Body of pancreas (tissue), 4 donors: ENCODE results near the gene KLC3. TPM values are rescaled to one million over a fixed set of nuclear protein-coding genes. Genes with fewer than 3 reads are reported as not detected.

Source experiments
- ATAC-seq: fragments of 150-250 bp; one replicate; pipeline ENCODE4 v1.9.1; 2016
- DNase-seq, 4 donors: peaks; one replicate each; pipeline ENCODE4 v3.0.0-alpha.2; 2019
- H3K27ac ChIP-seq, 4 donors: fragments of 200-600 bp; sonication (generic); 1 replicate in 3 of 4; 2 replicates in 1 of 4; pipeline versions ENCODE4 v1.5.1 to v1.6.1; 2016 to 2019; ENCODE audit warnings: mild to moderate bottlenecking in 1 of 4, mixed read lengths in 1 of 4, moderate library complexity in 1 of 4
- H3K27me3 ChIP-seq, 2 donors: fragments of 200-600 bp; sonication (generic); one replicate each; pipeline ENCODE4 v1.6.0; 2016; ENCODE audit warnings: mild to moderate bottlenecking in 1 of 2
- H3K36me3 ChIP-seq, 2 donors: fragments of 200-600 bp; sonication (generic); replicated peaks in 1 of 2; 2 replicates each; pipeline ENCODE4 v1.5.1; 2016; ENCODE audit warnings: low read depth in 2 of 2; ENCODE audit not compliant: insufficient read depth in 1 of 2
- H3K4me1 ChIP-seq: fragments of 200-600 bp; sonication (generic); one replicate; pipeline ENCODE4 v1.6.0; 2016
- H3K4me3 ChIP-seq, 2 donors: fragments of 200-600 bp; sonication (generic); 1 replicate in 1 of 2; 2 replicates in 1 of 2; pipeline ENCODE4 v1.5.1; 2016 to 2019
- H3K9me3 ChIP-seq, 3 donors: fragments of 200-600 bp; sonication (generic); 1 replicate in 2 of 3; 2 replicates in 1 of 3; pipeline ENCODE4 v1.5.1; 2016
- POLR2A ChIP-seq, 3 donors: fragments of 450-650 bp; IDR thresholded peaks; one replicate each; pipeline ENCODE4 v1.6.1; 2016; ENCODE audit warnings: antibody characterized with exemption in 3 of 3, mild to moderate bottlenecking in 2 of 3
- WGBS, 2 donors: methylation state at CpG; one replicate each; pipeline ENCODE4 v1.1.5; 2017; 5-methylcytosine and 5-hydroxymethylcytosine counted together
- intact Hi-C: fragments of 100-400 bp; cut with DNase I; formaldehyde crosslinking; loops from one replicate; pipeline ENCODE4 v1.15.1; 2023
- total RNA-seq, 2 donors: library from RNA; depleted of rRNA; stranded (reverse); fragments of >200 nt; gene quantifications; one replicate each; pipeline ENCODE4 v1.1.0, GENCODE V29; 2016
- TF ChIP-seq, protein P1 (sequence below), 7 experiments: fragments of 450-650 bp in 4 of 7; fragments of 200-600 bp in 3 of 7; sonication (generic) in 3 of 7; IDR thresholded peaks; one replicate each; pipeline ENCODE4 v1.5.1; 2016 to 2019; ENCODE audit warnings: antibody characterized with exemption in 7 of 7

KLC3 gene
- total RNA-seq, 2 donors from 2014 or later = 1.3 to 11.7 TPM

DNA sequence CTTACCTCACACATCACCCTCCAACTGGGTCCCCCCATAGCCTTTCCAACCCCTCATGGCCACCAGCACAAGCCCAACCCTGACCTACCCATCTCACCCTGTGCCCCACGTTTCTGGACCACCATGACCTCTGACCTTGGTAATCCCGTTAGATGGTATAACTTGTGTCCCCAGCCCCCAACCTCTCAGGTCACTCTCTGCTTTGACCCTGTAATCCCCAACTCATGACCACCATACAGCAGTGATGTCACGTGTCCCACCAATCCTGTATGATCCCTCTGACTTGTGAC lies 8.5 kb downstream of the KLC3 start:
- no peak for ATAC-seq
- H3K9me3 ChIP-seq = no peaks in the 10 kb centered on the region
- no peaks in the 10 kb centered on the region for H3K27me3 ChIP-seq
- intact Hi-C loops = no loop called here
- no peak for DNase-seq
- TF ChIP-seq POLR2A (IDR thresholded peaks at IDR 0.05) = no peak
- TF ChIP-seq, protein P1, sequence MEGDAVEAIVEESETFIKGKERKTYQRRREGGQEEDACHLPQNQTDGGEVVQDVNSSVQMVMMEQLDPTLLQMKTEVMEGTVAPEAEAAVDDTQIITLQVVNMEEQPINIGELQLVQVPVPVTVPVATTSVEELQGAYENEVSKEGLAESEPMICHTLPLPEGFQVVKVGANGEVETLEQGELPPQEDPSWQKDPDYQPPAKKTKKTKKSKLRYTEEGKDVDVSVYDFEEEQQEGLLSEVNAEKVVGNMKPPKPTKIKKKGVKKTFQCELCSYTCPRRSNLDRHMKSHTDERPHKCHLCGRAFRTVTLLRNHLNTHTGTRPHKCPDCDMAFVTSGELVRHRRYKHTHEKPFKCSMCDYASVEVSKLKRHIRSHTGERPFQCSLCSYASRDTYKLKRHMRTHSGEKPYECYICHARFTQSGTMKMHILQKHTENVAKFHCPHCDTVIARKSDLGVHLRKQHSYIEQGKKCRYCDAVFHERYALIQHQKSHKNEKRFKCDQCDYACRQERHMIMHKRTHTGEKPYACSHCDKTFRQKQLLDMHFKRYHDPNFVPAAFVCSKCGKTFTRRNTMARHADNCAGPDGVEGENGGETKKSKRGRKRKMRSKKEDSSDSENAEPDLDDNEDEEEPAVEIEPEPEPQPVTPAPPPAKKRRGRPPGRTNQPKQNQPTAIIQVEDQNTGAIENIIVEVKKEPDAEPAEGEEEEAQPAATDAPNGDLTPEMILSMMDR (IDR thresholded peaks at IDR 0.05) = no peak
- no peak overlapping the region for H3K27ac ChIP-seq
- 53 to 57% methylated on average over 3 of the region's 3 CpGs for WGBS, 2 donors
- no peaks in the 10 kb centered on the region for H3K36me3 ChIP-seq
- no peak overlapping the region for H3K4me3 ChIP-seq
- H3K4me1 ChIP-seq = no peaks in the 10 kb centered on the region

DNA sequence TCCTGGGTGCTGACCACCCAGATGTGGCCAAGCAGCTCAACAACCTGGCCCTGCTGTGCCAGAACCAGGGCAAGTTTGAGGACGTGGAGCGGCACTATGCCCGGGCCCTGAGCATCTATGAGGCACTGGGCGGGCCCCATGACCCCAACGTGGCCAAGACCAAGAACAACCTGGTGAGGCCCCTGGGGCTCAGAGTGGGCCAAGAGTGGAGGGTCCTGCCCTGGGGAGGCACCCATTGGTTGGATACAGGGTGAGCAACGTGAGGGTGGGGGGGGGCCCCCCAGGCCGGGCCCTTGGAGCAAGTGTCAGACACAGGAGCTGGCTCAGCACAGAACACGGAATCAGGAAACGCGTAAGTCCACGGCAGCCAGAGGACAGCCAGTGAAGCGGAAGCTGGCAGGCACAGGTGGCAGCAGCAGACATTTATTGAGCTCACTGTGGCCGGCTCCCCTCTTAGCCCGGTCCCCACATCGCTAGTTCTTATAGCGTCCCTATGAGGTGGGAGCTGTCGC lies 8.9 kb downstream of the KLC3 start:
- WGBS, 2 donors = 87 to 95% methylated on average over 10 to 17 of the region's 17 CpGs
- DNase-seq (no peak), ATAC-seq (no peak)
- TF ChIP-seq POLR2A (IDR thresholded peaks at IDR 0.05) = no peak
- TF ChIP-seq, protein P1 (IDR thresholded peaks at IDR 0.05) = no peak
- intact Hi-C loops = no loop called here
- Histone ChIP-seq H3K4me1 (no peaks in the 10 kb centered on the region), H3K9me3 (no peaks in the 10 kb centered on the region), H3K27me3 (no peaks in the 10 kb centered on the region), H3K27ac (no peak overlapping the region), H3K36me3 (no peaks in the 10 kb centered on the region), H3K4me3 (no peak overlapping the region)

DNA sequence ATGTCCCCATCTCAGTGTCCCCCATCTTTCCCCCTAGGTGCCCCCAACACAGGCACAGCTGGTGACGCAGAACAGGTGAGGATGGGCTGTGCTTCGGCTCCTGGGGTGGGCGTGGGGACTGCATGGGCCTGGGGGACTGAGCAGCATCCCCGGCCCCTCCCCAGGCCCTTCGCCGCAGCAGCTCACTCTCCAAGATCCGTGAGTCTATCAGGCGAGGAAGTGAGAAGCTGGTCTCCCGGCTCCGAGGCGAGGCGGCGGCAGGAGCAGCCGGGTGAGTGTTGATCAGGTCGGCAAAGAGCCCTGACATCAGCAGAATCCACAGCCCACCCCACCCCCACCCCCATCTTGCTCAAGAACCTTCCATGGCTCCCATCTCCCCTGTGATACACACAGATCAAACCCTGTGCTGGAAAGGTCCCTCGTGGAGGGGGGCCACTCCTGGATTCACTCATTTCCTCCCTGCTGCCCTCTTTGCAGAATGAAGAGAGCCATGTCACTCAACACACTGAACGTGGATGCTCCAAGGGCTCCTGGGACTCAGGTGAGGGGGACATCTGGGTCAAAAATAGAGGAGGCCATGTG lies 10.0 kb downstream of the KLC3 start:
- Histone ChIP-seq H3K4me3 (no peak overlapping the region), H3K9me3 (no peaks in the 10 kb centered on the region), H3K27ac (no peak overlapping the region), H3K36me3 (peaks cover 0 to 2% of the 10 kb centered on the region in 2 donors), H3K4me1 (no peaks in the 10 kb centered on the region), H3K27me3 (no peaks in the 10 kb centered on the region)
- ATAC-seq = no peak
- no peak for TF ChIP-seq POLR2A (IDR thresholded peaks at IDR 0.05)
- TF ChIP-seq, protein P1 (IDR thresholded peaks at IDR 0.05) = no peak
- WGBS, 2 donors = 77 to 94% methylated on average over 2 to 17 of the region's 17 CpGs
- DNase-seq = no peak
- intact Hi-C loops = no loop called here

DNA sequence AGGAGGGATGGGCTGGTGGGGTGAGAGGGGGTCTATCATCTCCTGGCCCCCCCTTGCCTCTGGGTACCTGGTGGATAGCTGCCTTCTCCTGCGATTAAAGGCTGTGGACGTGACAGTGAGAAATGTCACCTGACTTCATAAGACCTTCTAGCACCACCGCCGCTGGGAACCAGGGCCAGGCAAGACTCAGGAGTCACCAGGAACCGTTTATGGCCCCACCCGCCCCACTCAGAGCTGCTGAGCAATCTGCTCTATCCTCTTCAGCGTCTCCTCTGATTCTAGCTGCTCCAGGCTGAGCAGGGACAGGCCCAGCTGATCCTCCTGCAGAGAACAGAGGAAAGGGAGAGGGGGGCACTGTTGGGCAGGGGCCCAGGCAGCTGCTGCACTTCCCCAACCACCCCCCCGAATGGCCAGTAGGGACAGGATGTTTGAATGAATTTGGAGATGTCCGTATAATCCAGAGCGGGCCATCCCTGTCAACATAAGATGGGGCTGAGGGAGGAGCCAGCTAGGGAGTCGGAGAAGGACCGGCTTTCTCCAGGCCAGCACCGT lies 10.9 kb downstream of the KLC3 start:
- ATAC-seq (no peak), DNase-seq (no peak)

More for the DNA sequence above, 10.9 kb downstream of the KLC3 start:
- no peak overlapping the region for H3K27ac ChIP-seq
- WGBS, 2 donors = 44 to 74% methylated on average over 3 to 13 of the region's 13 CpGs
- no peaks in the 10 kb centered on the region for H3K27me3 ChIP-seq
- no peak overlapping the region for H3K4me3 ChIP-seq
- H3K4me1 ChIP-seq = no peaks in the 10 kb centered on the region
- H3K9me3 ChIP-seq = no peaks in the 10 kb centered on the region
- intact Hi-C loops = no loop called here
- TF ChIP-seq, protein P1 (IDR thresholded peaks at IDR 0.05) = no peak
- TF ChIP-seq POLR2A (IDR thresholded peaks at IDR 0.05) = no peak
- H3K36me3 ChIP-seq = peaks cover 0 to 2% of the 10 kb centered on the region in 2 donors
